ENCODE data around the gene PARD3. TPM values are rescaled to one million over a fixed set of nuclear protein-coding genes. Genes with fewer than 3 reads are reported as not detected.

The PARD3 gene
- polyA plus RNA-seq, 2 of the 4 experiments (the other 2 are of a cell fraction): 110 to 200 TPM

DNA sequence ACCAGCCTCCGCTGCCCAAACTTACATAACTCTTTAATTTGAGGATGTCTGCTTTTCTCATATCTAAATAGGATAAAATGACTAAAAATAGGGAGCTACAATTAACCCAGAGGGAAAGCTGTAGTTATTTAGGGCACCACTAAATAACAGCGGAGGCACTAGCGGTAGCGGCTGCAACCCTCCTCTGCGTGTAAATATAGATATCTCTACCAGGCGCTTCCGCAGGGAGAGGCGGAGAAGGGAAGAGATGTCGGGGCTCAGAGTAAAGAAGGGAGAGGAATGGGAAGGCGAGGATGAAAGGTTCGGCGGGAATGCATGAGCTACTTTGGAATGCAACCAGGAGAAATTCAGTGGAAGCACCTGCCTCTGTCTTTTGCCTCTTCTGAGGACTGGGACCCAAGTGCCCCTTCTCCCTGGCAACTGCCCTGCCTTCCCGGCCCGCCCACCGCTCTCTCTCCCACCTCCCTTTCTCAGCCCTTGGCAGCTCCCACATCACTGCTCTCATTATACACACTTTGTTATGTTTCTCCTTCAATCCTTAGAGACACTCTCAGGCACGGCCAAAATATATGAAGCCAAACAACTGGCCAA, 698.3 kb downstream of the PARD3 start:
- WGBS (ENCODE audit: missing lambda C conversion rate): 95% methylated on average over 16 of the region's 16 CpGs
- ATAC-seq (no peak), DNase-seq (ENCODE audit: low read depth in 1 of 2, low spot score in 1 of 2) (no peak), FAIRE-seq (no peak)
- H3K9me3 ChIP-seq: no peaks in the 10 kb centered on the region
- H3K4me2 ChIP-seq: no peak overlapping the region
- H3K27ac ChIP-seq: no peak overlapping the region
- H3K4me1 ChIP-seq: no peaks in the 10 kb centered on the region
- POLR2A ChIA-PET: no interaction called here
- TF ChIP-seq NR3C1 (IDR thresholded peaks at IDR 0.05) (no peak), JUNB (IDR thresholded peaks at IDR 0.05) (no peak), ZFP36 (IDR thresholded peaks at IDR 0.05; ENCODE audit: borderline replicate concordance, partially characterized antibody) (no peak), RFX5 (IDR thresholded peaks at IDR 0.05) (no peak), TP53 (CRISPR knock-in tag; IDR thresholded peaks at IDR 0.05) (no peak), MAX (IDR thresholded peaks at IDR 0.05) (no peak), EHF (CRISPR knock-in tag; IDR thresholded peaks at IDR 0.05) (no peak), SREBF2 (IDR thresholded peaks at IDR 0.05) (no peak), CBX8 (IDR thresholded peaks at IDR 0.05) (no peak), PHF8 (IDR thresholded peaks at IDR 0.05; ENCODE audit: borderline replicate concordance, low read depth) (no peak), REST (IDR thresholded peaks at IDR 0.05) (no peak), EHMT2 (IDR thresholded peaks at IDR 0.05; ENCODE audit: low read depth) (no peak), ZSCAN20 (CRISPR knock-in tag; IDR thresholded peaks at IDR 0.05) (no peak), HOXB13 (CRISPR knock-in tag; IDR thresholded peaks at IDR 0.05; ENCODE audit: low read depth) (no peak)
- TF ChIP-seq, protein P1, sequence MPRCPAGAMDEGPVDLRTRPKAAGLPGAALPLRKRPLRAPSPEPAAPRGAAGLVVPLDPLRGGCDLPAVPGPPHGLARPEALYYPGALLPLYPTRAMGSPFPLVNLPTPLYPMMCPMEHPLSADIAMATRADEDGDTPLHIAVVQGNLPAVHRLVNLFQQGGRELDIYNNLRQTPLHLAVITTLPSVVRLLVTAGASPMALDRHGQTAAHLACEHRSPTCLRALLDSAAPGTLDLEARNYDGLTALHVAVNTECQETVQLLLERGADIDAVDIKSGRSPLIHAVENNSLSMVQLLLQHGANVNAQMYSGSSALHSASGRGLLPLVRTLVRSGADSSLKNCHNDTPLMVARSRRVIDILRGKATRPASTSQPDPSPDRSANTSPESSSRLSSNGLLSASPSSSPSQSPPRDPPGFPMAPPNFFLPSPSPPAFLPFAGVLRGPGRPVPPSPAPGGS (IDR thresholded peaks at IDR 0.05): no peak
- no peak overlapping the region for H3K4me3 ChIP-seq
- CTCF ChIA-PET: interaction anchor here (1.0 to 1.3 kb wide), 3 partner anchors 9 to 18 kb away, joined by 3 to 4 read pairs (median 3); no protein-coding TSS in a partner anchor

DNA sequence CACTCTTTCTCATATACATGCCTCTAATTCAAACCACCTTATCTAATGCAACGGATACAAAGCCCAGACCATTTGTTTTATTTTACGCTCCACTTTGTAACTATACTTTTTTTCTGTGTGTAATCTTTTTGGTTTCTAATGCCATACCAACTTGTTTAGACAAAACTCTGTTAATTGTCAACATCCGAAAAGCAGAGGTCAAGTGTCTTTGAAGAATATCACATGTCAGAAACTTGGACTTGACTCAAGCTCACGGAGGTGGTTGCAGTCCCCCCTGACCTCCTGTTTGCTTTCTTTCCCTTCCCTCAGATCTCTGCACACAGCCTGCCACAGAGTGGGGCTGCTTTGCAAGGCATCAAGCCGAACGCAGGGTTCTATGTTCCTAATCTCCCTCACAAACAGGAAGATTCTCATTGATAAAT, 698.9 kb downstream of the PARD3 start:
- CTCF ChIA-PET: interaction anchor here (1.3 kb wide), 1 partner anchor 11 kb away, joined by 4 read pairs; no protein-coding TSS in a partner anchor
- ATAC-seq: no peak
- 84% methylated on average over 6 of the region's 6 CpGs for WGBS (ENCODE audit: missing lambda C conversion rate)

GRCh38 chr10:34114914-34115313, 700.2 kb downstream of the PARD3 start:
- no peak for TF ChIP-seq TP53 (CRISPR knock-in tag; IDR thresholded peaks at IDR 0.05)
- FAIRE-seq: no peak
- H3K4me2 ChIP-seq: no peak overlapping the region
- DNase-seq (ENCODE audit: low read depth in 1 of 2, low spot score in 1 of 2): no peak
- no peak overlapping the region for H3K4me3 ChIP-seq
- 91% methylated on average over 10 of the region's 10 CpGs for WGBS (ENCODE audit: missing lambda C conversion rate)
- H3K27ac ChIP-seq: no peak overlapping the region
- no peaks in the 10 kb centered on the region for H3K4me1 ChIP-seq
- CTCF ChIA-PET: no interaction called here
- POLR2A ChIA-PET: no interaction called here
- no peak for ATAC-seq
- H3K9me3 ChIP-seq: no peaks in the 10 kb centered on the region

More for the DNA sequence above, 698.9 kb downstream of the PARD3 start:
- Histone ChIP-seq H3K4me1 (no peaks in the 10 kb centered on the region), H3K4me2 (no peak overlapping the region), H3K9me3 (no peaks in the 10 kb centered on the region), H3K27ac (no peak overlapping the region), H3K4me3 (no peak overlapping the region)
- FAIRE-seq (no peak), DNase-seq (ENCODE audit: low read depth in 1 of 2, low spot score in 1 of 2) (no peak)
- POLR2A ChIA-PET: no interaction called here
- TF ChIP-seq HDAC2 (IDR thresholded peaks at IDR 0.05) (no peak), E2F6 (IDR thresholded peaks at IDR 0.05; ENCODE audit: borderline replicate concordance, low read depth) (no peak), ZNF302 (CRISPR knock-in tag; IDR thresholded peaks at IDR 0.05) (no peak)

Measured in A549 (cell line).